MCF 10A (cell line): ENCODE data around the gene LTB. TPM values are rescaled to one million over a fixed set of nuclear protein-coding genes. Genes with fewer than 3 reads are reported as not detected.
A peak's percentile ranks its signal among the peaks of the same experiment; 100 is the strongest.

Experiments
- BruUV-seq: library from RNA; stranded (reverse); fragments of 400-500 nt; replicated peaks from 2 replicates; lab custom pipeline; 2021; lab: Mats Ljungman, UMichigan
- CTCF ChIA-PET: fragments of 300-600 bp; sonication (Branson Sonifier 250); formaldehyde crosslinking; extraction: SDS; loops from one replicate; lab custom pipeline; 2021; ENCODE audit warnings: antibody characterized with exemption, inconsistent platforms; lab: Yijun Ruan, JAX
- POLR2A ChIA-PET: fragments of 300-600, 350-650 bp; sonication (Branson Sonifier 250); formaldehyde crosslinking; extraction: SDS; loops from one replicate; lab custom pipeline; 2020; ENCODE audit warnings: antibody characterized with exemption, inconsistent platforms; lab: Yijun Ruan, JAX
- DNase-seq: peaks from one replicate; pipeline ENCODE4 v3.0.0-alpha.2; 2018; ENCODE audit not compliant: unreplicated experiment
- H3K27ac Mint-ChIP-seq: one replicate; pipeline ENCODE4 v1.8.0; 2022; ENCODE audit warnings: mild to moderate bottlenecking, low read depth, mixed read lengths; ENCODE audit not compliant: unreplicated experiment
- H3K27me3 Mint-ChIP-seq: one replicate; pipeline ENCODE4 v1.8.0; 2022; ENCODE audit warnings: mixed read lengths; ENCODE audit not compliant: insufficient read depth, unreplicated experiment
- H3K36me3 Mint-ChIP-seq: one replicate; pipeline ENCODE4 v1.8.0; 2022; ENCODE audit warnings: mild to moderate bottlenecking, moderate library complexity, mixed read lengths; ENCODE audit not compliant: insufficient read depth, unreplicated experiment
- H3K4me1 Mint-ChIP-seq: one replicate; pipeline ENCODE4 v1.8.0; 2022; ENCODE audit warnings: mixed read lengths; ENCODE audit not compliant: insufficient read depth, unreplicated experiment
- H3K4me3 Mint-ChIP-seq: one replicate; pipeline ENCODE4 v1.8.0; 2022; ENCODE audit warnings: mild to moderate bottlenecking, moderate library complexity, mixed read lengths; ENCODE audit not compliant: unreplicated experiment
- H3K9me3 Mint-ChIP-seq: one replicate; pipeline ENCODE4 v1.8.0; 2022; ENCODE audit warnings: mixed read lengths; ENCODE audit not compliant: unreplicated experiment
- intact Hi-C: fragments of 100-400 bp; cut with micrococcal nuclease; formaldehyde crosslinking; loops from 2 replicates; pipeline ENCODE4 v1.14.1; 2022
- total RNA-seq: library from RNA; stranded (reverse); gene quantifications from 2 replicates; pipeline ENCODE4 v1.2.3, GENCODE V29; 2022
- TF ChIP-seq, protein P1 (sequence below): fragments of 200-600 bp; IDR thresholded peaks from one replicate; pipeline ENCODE4 v1.8.0; 2022; ENCODE audit warnings: antibody characterized with exemption, mild to moderate bottlenecking; ENCODE audit not compliant: unreplicated experiment

The LTB gene
- total RNA-seq, 1 experiment from 2014 or later = 0.37 TPM

DNA sequence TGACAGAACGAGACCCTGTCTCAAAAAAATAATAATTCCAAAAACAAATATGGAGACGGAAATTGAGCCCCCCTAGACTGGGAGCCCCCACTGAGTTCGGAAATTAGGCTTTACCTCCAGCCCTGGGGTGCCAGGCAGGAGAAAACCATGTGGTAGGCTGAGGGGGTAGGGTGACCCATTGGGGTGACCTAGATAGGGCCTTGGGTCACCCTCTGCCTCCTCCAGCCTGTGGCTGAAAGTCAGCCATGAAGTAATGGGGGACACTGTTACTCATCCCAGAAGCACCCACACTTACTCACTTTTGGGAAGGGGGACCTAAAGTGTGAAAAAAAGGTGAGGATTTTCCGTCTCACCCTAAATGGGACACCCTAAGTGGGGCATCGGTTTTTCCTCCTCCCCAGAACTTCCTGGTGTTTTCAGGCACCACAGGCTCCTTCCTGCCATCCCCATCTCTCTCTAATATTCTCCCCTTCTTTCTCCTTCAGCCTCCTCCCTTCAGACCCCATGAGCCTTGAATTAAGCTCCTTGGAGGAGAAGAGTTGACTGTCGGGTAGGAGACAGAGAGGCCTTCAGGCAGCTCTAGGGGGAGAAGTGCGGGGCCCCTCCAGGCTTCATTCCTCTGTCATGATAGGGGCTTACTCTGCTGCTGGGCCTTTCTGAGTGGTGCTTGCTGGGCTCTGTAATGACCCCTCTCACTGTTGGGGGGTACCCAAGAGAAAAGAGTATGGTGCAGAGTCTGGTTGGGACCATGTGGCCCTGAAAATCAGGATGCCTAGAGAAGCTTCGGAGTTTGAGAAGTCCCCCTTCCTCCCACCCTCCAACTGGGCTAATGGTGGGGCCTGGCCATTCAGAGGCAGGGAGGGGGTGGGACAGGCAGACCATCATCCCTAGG lies 2.4 kb downstream of the LTB start:
- H3K27ac Mint-ChIP-seq = no peak overlapping the region
- peaks cover under 1% of the 10 kb centered on the region for H3K27me3 Mint-ChIP-seq
- TF ChIP-seq, protein P1, sequence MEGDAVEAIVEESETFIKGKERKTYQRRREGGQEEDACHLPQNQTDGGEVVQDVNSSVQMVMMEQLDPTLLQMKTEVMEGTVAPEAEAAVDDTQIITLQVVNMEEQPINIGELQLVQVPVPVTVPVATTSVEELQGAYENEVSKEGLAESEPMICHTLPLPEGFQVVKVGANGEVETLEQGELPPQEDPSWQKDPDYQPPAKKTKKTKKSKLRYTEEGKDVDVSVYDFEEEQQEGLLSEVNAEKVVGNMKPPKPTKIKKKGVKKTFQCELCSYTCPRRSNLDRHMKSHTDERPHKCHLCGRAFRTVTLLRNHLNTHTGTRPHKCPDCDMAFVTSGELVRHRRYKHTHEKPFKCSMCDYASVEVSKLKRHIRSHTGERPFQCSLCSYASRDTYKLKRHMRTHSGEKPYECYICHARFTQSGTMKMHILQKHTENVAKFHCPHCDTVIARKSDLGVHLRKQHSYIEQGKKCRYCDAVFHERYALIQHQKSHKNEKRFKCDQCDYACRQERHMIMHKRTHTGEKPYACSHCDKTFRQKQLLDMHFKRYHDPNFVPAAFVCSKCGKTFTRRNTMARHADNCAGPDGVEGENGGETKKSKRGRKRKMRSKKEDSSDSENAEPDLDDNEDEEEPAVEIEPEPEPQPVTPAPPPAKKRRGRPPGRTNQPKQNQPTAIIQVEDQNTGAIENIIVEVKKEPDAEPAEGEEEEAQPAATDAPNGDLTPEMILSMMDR = no peak
- peaks cover 7% of the 10 kb centered on the region for H3K36me3 Mint-ChIP-seq
- no peaks in the 10 kb centered on the region for H3K9me3 Mint-ChIP-seq
- POLR2A ChIA-PET = interaction anchor here (0.6 to 1.7 kb wide), 3 partner anchors 30 to 599 kb away, joined by 4 to 10 read pairs (median 4); partner anchors contain the start of gene DDX39B
- peaks cover 10% of the 10 kb centered on the region for H3K4me1 Mint-ChIP-seq
- DNase-seq = no peak
- BruUV-seq = no TSS peak
- CTCF ChIA-PET = interaction anchor here (0.6 to 18.9 kb wide), 8 partner anchors 9 to 552 kb away, joined by 3 to 215 read pairs (median 4); partner anchors contain the start of genes NCR3 and NFKBIL1
- no peak overlapping the region for H3K4me3 Mint-ChIP-seq
- intact Hi-C loops = loop anchor here (5.0 kb wide), 1 partner anchor 32 kb away; the partner anchor contains the start of genes ATP6V1G2 and NFKBIL1

DNA sequence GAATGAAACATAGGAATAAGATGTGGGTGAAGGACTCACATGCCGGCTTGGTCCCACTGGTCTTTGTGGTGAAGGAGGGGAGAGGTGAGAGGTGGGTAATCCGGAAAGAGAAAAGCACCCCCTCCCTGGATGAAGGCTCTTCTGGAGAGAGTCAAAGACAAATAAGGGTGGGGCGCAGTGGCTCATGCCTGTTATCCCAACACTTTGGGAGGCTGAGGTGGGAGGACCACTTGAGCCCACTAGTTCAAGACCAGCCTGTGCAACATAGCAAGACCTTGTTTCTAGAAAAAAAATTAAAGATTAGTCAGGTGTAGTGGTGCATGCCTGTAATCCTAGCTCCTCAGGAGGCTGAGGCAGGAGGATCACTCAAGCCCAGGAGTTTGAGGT lies 3.1 kb downstream of the LTB start:
- no peak for DNase-seq
- peaks cover 7% of the 10 kb centered on the region for H3K36me3 Mint-ChIP-seq
- POLR2A ChIA-PET = interaction anchor here (1.1 to 1.7 kb wide), 3 partner anchors 30 to 38 kb away, joined by 3 to 10 read pairs (median 4); partner anchors contain the start of genes ATP6V1G2 and DDX39B
- H3K27me3 Mint-ChIP-seq = peaks cover 7% of the 10 kb centered on the region
- no peak overlapping the region for H3K4me3 Mint-ChIP-seq
- intact Hi-C loops = no loop called here
- no TSS peak for BruUV-seq
- peaks cover 10% of the 10 kb centered on the region for H3K4me1 Mint-ChIP-seq
- TF ChIP-seq, protein P1 = no peak
- no peak overlapping the region for H3K27ac Mint-ChIP-seq
- H3K9me3 Mint-ChIP-seq = no peaks in the 10 kb centered on the region
- CTCF ChIA-PET = interaction anchor here (0.9 to 18.9 kb wide), 3 partner anchors 18 to 48 kb away, joined by 3 to 215 read pairs (median 4); partner anchors contain the start of gene NCR3

DNA sequence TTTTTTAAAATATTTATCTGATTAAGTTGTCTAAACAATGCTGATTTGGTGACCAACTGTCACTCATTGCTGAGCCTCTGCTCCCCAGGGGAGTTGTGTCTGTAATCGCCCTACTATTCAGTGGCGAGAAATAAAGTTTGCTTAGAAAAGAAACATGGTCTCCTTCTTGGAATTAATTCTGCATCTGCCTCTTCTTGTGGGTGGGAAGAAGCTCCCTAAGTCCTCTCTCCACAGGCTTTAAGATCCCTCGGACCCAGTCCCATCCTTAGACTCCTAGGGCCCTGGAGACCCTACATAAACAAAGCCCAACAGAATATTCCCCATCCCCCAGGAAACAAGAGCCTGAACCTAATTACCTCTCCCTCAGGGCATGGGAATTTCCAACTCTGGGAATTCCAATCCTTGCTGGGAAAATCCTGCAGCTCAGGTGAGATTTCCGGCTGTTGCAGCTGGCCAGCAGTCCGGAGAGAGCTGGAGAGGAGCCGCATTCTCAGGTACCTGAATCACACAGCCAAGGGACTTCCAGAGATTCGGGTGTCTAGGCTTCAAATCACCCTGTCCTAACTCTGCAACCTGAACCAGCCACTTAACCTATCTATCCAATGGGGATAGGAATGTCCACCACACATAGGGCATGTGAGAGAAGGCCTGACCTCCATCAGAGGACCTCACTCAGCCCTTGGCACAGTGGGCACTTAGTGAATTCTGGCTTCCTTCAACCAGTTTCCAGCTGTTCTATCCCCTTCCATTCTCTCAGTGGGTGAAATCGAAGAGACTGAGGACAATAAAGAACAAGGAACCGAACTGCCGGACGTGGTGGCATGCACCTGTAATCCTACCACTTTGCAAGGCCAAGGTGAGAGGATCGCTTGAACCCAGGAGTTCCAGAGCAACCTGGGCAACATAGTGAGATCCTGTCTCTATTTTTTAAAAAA lies 3.8 kb downstream of the LTB start:
- no peaks in the 10 kb centered on the region for H3K9me3 Mint-ChIP-seq
- CTCF ChIA-PET = interaction anchor here (0.9 to 18.9 kb wide), 3 partner anchors 19 to 49 kb away, joined by 3 to 215 read pairs (median 4); partner anchors contain the start of genes DDX39B and NCR3
- peak; percentile 65 for DNase-seq
- intact Hi-C loops = no loop called here
- TF ChIP-seq, protein P1 = no peak
- peaks cover 7% of the 10 kb centered on the region for H3K36me3 Mint-ChIP-seq
- H3K27ac Mint-ChIP-seq = peak overlapping the region; percentile 27
- POLR2A ChIA-PET = interaction anchor here (0.5 to 1.7 kb wide), 10 partner anchors 9 to 1978 kb away, joined by 3 to 10 read pairs (median 4); partner anchors contain the start of genes ATP6V1G2, DDX39B and GPANK1
- peaks cover 10% of the 10 kb centered on the region for H3K4me1 Mint-ChIP-seq
- no TSS peak for BruUV-seq
- H3K27me3 Mint-ChIP-seq = peaks cover 14% of the 10 kb centered on the region
- H3K4me3 Mint-ChIP-seq = no peak overlapping the region
